ENCODE results near the gene ZNF689.
A peak's percentile ranks its signal among the peaks of the same experiment; 100 is the strongest.

Gene ZNF689

GRCh38 chr16:30650369-30651123 is 40.4 kb upstream of the ZNF689 start, which contains the start of gene PRR14 (continued):
- TF ChIP-seq ZBTB10 (tag by site-specific recombination; IDR thresholded peaks at IDR 0.05) (no peak), AEBP2 (tag by site-specific recombination; IDR thresholded peaks at IDR 0.05; ENCODE audit: borderline replicate concordance) (no peak), PBX3 (CRISPR knock-in tag; IDR thresholded peaks at IDR 0.05) (0 out of 2 replicates have a peak, but pooled peaks have one; percentile 15), ZNF169 (tag by site-specific recombination; IDR thresholded peaks at IDR 0.05) (no peak), ZNF747 (tag by site-specific recombination; IDR thresholded peaks at IDR 0.05) (no peak), ZNF10 (tag by site-specific recombination; IDR thresholded peaks at IDR 0.05) (0 out of 2 replicates have a peak, but pooled peaks have one; percentile 22), ZNF16 (tag by site-specific recombination; IDR thresholded peaks at IDR 0.05; ENCODE audit: low read depth) (no peak), ZNF19 (tag by site-specific recombination; IDR thresholded peaks at IDR 0.05; ENCODE audit: low read depth) (no peak), SP7 (tag by site-specific recombination; IDR thresholded peaks at IDR 0.05) (peak; percentile 80), YY2 (tag by site-specific recombination; IDR thresholded peaks at IDR 0.05) (peak; percentile 100), CTCF (tag by site-specific recombination; IDR thresholded peaks at IDR 0.05) (peak; percentile 87), ZSCAN23 (tag by site-specific recombination; IDR thresholded peaks at IDR 0.05) (no peak), ZNF777 (tag by site-specific recombination; IDR thresholded peaks at IDR 0.05; ENCODE audit: borderline replicate concordance) (no peak), ZNF701 (tag by site-specific recombination; IDR thresholded peaks at IDR 0.05) (no peak), ZNF449 (tag by site-specific recombination; IDR thresholded peaks at IDR 0.05) (peak; percentile 69), PRDM4 (tag by site-specific recombination; IDR thresholded peaks at IDR 0.05) (peak; percentile 30), ZNF785 (tag by site-specific recombination; IDR thresholded peaks at IDR 0.05) (no peak), ZNF311 (tag by site-specific recombination; IDR thresholded peaks at IDR 0.05; ENCODE audit: borderline replicate concordance) (no peak), ZNF174 (tag by site-specific recombination; IDR thresholded peaks at IDR 0.05) (no peak), KLF17 (tag by site-specific recombination; IDR thresholded peaks at IDR 0.05) (peak; percentile 86), ZFP37 (tag by site-specific recombination; IDR thresholded peaks at IDR 0.05) (no peak), ZNF549 (tag by site-specific recombination; IDR thresholded peaks at IDR 0.05) (no peak), HOXD13 (CRISPR knock-in tag; IDR thresholded peaks at IDR 0.05; ENCODE audit: borderline replicate concordance) (peak; percentile 100), ZNF157 (tag by site-specific recombination; IDR thresholded peaks at IDR 0.05) (no peak), ZBTB20 (tag by site-specific recombination; IDR thresholded peaks at IDR 0.05) (peak; percentile 94), ZNF274 (IDR thresholded peaks at IDR 0.05; ENCODE audit: low read length) (no peak), ZNF274 (tag by site-specific recombination; IDR thresholded peaks at IDR 0.05; ENCODE audit: borderline replicate concordance) (no peak), KLF9 (tag by site-specific recombination; IDR thresholded peaks at IDR 0.05; ENCODE audit: low read depth) (peak; percentile 95)

All from HEK293 (cell line).